ENCODE data around the gene ZNF528.

The ZNF528 gene

DNA sequence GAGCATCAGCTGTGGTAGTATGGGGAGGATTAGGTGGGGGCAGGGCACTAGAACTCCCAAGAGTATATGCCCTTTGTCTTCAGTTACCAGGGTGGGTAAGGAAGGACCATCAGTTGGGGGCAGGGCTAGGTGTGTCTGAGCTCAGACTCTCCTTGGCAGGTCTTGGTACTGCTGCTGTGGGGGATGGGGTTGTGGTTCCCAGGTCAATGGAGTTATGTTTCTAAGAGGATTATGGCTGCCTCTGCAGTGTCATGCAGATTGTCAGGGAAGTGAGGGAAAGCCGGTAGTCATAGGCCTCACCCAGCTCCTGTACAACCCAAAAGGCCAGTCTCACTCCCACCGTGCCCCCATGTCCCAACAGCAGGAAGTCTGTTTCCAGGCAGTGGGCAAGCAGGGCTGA is 46.9 kb downstream of the ZNF528 start:
- in situ Hi-C loops (cut with HindIII; ENCODE audit: low pct_ligation_motif_present, low sequenced_read_pairs): no loop called here
- TF ChIP-seq, protein P1, sequence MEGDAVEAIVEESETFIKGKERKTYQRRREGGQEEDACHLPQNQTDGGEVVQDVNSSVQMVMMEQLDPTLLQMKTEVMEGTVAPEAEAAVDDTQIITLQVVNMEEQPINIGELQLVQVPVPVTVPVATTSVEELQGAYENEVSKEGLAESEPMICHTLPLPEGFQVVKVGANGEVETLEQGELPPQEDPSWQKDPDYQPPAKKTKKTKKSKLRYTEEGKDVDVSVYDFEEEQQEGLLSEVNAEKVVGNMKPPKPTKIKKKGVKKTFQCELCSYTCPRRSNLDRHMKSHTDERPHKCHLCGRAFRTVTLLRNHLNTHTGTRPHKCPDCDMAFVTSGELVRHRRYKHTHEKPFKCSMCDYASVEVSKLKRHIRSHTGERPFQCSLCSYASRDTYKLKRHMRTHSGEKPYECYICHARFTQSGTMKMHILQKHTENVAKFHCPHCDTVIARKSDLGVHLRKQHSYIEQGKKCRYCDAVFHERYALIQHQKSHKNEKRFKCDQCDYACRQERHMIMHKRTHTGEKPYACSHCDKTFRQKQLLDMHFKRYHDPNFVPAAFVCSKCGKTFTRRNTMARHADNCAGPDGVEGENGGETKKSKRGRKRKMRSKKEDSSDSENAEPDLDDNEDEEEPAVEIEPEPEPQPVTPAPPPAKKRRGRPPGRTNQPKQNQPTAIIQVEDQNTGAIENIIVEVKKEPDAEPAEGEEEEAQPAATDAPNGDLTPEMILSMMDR (IDR thresholded peaks at IDR 0.05; ENCODE audit: low read depth, low read length, missing control alignments): no peak
- no peaks in the 10 kb centered on the region for H3K36me3 ChIP-seq (replicated peaks)
- H3K4me3 ChIP-seq (ENCODE audit: low read depth, low read length): no peak overlapping the region
- no peak for DNase-seq
- no peaks in the 10 kb centered on the region for H3K27me3 ChIP-seq (replicated peaks)
- H3K27ac ChIP-seq: no peak overlapping the region

DNA sequence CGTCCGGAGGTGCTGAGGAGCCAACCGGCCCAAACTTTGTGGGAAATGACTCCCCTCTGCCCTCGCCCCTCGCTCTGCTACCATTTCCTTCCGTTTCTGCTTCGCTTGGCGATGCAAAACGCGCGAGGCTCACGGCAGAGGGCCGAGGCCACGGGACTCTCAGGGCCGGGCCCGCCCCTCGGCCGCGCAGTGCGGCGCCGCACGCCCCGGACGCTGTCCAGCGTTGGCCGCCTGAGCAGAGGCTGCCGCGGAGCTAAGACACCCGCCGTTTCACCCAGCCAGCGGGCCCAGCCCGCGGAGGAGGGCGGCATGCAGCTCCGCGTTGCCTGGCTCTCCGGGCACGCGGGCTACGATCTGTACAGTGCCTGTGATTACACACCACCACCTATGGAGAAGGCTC is 53.6 kb downstream of the ZNF528 start:
- in situ Hi-C loops (cut with HindIII; ENCODE audit: low pct_ligation_motif_present, low sequenced_read_pairs): no loop called here
- Histone ChIP-seq H3K27ac (no peak overlapping the region), H3K36me3 (replicated peaks) (no peaks in the 10 kb centered on the region), H3K27me3 (replicated peaks) (no peaks in the 10 kb centered on the region), H3K4me3 (ENCODE audit: low read depth, low read length) (no peak overlapping the region)
- TF ChIP-seq, protein P1 (IDR thresholded peaks at IDR 0.05; ENCODE audit: low read depth, low read length, missing control alignments): no peak
- DNase-seq: no peak

DNA sequence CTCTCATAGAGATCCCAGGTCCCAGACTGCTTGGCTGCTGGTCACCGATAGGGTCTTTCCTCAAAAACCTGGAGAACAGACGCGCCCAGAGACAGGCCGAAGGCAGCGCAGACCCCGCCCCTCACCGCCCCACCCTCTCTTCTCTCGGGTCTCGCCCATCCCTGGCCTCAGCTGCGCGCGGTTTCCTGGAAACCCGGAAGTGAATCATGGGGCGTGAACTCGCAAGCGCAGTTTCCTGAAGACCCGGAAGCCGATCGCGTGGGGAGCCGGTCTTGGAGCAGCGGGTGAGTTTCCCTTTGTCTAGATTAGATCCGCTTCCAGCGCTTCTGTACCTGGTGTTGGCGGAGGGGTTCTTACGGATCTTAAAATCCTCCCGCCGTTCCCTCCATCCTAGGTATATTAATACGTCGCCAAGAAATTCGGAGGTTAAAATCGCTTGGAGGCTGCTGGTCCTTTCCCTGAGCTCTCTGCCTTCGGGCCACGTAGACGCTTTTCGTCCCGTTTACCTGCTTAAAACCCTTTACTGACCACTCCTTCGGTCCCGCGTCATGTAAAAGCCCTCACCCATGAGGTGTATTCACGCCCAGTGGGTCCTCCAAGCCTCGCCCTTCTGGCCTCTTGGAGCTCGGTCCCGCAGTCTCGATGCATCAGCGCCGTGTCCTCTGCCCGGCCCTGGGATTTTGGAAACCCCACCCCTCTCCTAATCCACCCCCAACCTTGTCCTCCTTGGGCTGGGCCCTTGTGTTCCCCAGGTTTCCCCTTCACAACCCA is 55.9 kb downstream of the ZNF528 start, which contains the start of gene ZNF578:
ZNF578 (plus strand) TSS at position 230 of the 771 bp plus-strand sequence. CDS start 48,293 bp downstream, outside the sequence.
- no peaks in the 10 kb centered on the region for H3K27me3 ChIP-seq (replicated peaks)
- TF ChIP-seq, protein P1 (IDR thresholded peaks at IDR 0.05; ENCODE audit: low read depth, low read length, missing control alignments): no peak
- peaks cover 4% of the 10 kb centered on the region for H3K36me3 ChIP-seq (replicated peaks)
- DNase-seq: peak; percentile 81
- H3K27ac ChIP-seq: no peak within 1 kb of the TSS
- H3K4me3 ChIP-seq (ENCODE audit: low read depth, low read length): peak within 1 kb of the TSS; percentile 74
- in situ Hi-C loops (cut with HindIII; ENCODE audit: low pct_ligation_motif_present, low sequenced_read_pairs): no loop called here

DNA sequence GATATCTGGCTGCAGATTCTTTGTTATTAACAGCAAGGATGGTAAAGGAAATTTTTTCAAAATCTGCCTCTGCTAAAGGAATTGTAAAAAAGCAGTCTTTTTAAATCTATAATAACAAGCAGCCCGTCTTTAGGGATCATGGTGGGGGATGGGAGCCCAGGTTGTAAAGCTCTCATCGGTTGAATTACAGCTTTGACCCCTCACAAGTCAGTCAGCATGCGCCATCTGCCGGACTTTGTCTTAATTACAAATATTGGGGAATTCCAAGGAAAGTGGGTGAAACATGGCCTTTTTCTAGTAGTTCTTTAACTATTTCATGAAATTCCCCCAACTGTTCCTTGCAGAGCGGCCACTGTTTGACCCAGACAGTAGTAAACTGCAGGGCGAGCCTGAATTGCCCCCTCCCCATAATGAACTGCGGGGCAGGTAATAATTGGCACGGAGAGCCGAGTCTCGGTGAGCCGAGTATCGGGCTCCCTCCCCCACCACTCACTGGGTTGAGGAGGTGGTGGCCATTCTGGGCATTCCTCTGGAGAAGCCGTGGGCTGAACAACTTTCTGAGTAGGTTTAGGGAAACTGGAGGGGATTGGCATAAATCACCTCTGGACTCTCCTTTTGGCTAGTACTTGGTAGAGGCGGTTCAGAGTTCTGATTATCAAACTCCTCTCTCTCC is 67.3 kb downstream of the ZNF528 start:
- no peak overlapping the region for H3K27ac ChIP-seq
- in situ Hi-C loops (cut with HindIII; ENCODE audit: low pct_ligation_motif_present, low sequenced_read_pairs): no loop called here
- no peak for DNase-seq
- no peaks in the 10 kb centered on the region for H3K27me3 ChIP-seq (replicated peaks)
- TF ChIP-seq, protein P1 (IDR thresholded peaks at IDR 0.05; ENCODE audit: low read depth, low read length, missing control alignments): no peak
- H3K36me3 ChIP-seq (replicated peaks): no peaks in the 10 kb centered on the region
- no peak overlapping the region for H3K4me3 ChIP-seq (ENCODE audit: low read depth, low read length)

Data from brain microvascular endothelial cell (primary cell).